Hindlimb muscle (tissue), 1 donor: ENCODE results near the gene ARSJ. TPM values are rescaled to one million over a fixed set of nuclear protein-coding genes. Genes with fewer than 3 reads are reported as not detected.

ENCODE experiments used
- DNase-seq: peaks from one replicate; pipeline ENCODE4 v3.0.0-alpha.2; 2013
- polyA plus RNA-seq: library from polyadenylated mRNA; unstranded; fragments of 120-200 nt; gene quantifications from one replicate; pipeline ENCODE4 v1.2.1, GENCODE V29; 2013; ENCODE audit not compliant: insufficient read length

ARSJ gene
- polyA plus RNA-seq, 1 donor = 3.6 TPM

DNA sequence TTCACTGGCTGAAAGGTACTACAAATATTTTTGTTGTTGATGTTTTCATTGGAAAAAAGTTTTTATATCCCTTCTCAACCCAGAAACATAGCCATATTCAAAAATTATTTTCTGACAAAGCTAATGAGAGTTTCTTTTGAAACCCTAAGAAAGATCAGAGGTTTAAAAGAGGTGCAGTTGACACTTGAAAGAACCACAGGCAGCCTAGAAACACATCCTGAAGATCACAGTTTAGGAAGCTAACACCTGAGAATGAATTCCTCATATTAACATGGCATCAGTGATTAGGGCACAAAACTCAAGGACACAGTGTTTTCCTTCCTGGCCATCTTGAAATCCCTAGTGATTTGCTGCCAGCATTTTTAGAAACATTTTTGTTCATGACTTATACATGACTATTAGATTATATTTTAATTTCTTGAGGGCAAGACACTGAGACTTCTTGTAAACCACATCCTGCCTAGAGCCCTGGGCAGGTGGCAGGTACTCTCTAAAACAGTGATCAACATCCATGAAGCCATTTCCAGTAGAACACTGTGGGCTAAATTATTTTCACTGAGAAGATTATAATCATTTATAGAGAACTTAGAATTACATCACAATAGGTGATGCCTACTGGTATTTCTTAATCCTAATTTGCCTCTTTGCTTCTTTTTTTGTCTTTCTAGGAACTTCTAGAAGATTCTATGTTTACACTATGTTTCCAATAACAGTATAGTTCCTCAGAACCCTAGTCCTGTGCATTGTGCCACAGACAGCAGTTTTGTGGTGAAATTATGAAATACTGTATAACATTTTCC, 80.0 kb downstream of the ARSJ start:
- DNase-seq = no peak

DNA sequence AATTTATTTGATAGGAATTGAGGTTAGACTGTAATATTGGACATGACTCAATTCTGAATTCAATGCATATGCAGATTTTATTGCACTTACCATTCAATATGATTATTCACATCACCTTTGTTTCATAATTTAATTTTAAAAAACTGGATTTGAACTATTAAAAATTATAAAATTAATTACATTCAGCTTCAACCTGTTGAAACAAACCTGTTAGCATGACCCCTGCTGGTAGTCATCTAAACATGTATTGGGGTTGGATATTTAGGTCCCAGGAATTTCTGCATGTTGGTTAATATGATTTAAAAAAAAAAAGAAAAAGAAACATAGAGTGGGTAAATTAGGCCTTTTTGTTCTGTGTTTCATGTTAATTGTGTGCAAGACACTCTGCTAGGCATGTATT, 85.9 kb downstream of the ARSJ start:
- no peak for DNase-seq

DNA sequence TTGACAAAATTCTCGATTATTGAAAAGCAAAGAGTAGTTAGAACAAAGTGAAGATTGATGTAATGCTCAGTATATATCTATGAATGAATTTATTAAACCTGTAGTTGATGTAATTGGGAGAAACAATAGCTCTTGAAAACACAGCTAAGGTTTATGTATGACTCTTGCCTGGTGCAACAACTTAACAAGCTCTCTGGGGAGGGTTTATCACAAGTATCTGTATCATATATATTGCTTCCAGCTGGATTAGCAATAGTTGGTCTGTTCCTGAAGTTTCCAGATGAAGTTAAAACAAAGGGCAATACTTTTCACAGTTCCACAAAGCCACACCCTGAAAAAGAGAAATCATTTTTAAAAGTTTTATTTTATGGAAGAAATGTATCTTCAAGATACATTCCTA, 91.4 kb downstream of the ARSJ start:
- no peak for DNase-seq

DNA sequence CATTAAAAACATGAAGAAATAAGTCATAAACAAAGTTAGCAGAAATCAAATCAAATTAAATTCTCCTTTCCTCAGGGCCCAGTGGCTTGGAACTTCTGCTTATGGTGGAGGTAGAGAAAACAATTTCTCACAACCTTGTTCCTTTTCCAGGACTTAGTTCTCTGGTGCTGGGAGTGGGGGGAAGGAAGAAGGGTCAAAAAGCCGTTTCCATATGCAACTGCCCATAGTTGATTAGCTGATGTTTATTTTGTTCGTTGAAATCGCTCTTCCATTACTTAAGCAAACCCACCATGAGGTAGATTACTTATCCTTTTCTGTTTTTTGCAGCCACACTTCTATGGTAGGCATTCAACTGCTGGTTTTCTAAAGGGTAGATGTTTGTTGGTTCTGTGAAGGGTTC, 94.2 kb downstream of the ARSJ start:
- DNase-seq = no peak

DNA sequence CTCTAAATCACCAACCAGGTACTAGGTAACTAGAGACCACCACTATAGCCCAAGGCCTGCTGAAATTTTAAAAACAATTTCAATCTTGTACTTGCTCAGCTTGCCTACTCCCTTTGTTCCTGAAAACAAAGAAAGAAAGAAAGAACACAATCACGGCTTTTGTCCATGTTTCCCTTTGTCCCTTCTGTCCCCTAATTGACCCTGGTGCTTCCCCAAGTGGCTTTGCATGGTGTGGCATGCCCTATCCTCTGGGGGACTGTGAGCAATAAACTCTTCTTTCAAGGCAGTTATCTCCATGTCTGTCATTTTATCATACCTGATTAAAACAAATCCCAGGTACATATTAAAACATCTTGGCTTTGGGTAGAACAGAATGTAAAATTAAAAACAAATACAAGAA, 94.8 kb downstream of the ARSJ start:
- DNase-seq = no peak

DNA sequence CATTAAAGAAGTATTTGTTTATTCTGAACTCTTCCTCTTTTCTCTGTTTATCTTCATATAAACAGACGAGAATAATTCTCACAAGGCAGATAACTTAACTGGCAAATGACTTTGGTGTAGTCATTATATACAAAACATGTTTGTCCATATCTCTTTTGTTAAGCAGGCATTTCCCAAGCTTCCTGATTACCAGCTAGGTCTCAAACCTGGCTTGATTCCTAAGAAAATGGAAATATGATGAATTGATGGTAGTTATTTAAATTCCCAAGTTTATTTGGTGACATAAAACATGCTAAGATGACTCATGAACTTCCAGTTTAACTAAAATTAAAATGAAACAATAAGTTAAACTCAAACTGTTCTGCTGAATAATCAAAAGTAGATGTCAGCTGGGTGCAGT, 96.8 kb downstream of the ARSJ start:
- no peak for DNase-seq

DNA sequence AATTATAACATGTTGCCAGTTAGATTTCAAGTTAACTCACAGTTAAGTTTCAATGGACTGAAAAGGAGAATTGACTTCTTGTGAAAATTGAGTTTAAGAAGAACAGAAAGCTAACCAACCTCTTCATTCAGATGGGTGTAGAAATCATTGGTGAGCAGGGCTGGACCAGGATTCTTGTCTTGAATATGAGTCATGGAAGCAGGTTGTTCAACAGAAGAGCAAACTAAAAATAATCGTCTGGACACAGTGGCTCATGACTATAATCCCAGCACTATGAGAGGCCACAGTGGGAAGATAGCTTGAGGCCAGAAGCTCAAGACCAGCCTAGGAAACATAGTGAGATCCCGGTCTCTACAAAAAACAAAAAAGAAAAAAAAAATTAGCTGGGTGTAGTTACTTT, 98.2 kb downstream of the ARSJ start:
- DNase-seq = no peak

DNA sequence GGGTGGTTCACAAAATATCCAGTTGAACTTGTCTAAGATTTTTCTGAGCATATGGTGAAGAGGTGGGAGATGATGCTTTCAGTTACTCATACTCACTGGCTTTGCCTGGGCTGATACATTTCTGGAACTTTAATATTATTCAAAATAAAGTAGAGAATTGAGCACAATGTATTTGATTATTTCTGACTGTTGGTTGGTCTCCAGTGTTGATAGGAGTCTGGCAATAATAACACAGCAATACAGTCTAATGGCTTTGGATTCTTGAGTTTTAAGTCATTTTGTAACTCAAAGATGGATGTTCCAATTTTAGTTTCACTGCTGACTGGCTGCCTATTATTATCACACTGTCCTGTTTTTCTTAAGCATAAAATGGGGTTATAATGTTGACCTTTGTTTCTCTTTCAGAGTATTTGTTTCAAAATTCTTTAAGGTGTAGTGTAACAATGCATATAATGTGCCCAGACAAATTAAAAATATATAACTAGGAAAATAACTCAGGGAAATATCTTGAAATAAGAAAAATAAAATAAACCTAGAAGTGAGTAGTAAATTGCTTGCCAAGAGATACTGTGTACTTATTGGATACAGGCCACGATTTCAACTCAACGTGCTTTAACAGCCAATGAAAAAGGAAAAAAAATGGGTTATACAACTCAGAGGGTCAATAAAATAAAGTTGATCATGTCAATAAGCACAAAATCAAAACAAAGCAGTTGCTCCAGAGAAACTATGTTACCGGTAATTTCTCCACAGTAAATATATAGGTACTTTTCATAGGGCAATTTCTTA, 99.0 kb downstream of the ARSJ start:
- peak; percentile 14 for DNase-seq

DNA sequence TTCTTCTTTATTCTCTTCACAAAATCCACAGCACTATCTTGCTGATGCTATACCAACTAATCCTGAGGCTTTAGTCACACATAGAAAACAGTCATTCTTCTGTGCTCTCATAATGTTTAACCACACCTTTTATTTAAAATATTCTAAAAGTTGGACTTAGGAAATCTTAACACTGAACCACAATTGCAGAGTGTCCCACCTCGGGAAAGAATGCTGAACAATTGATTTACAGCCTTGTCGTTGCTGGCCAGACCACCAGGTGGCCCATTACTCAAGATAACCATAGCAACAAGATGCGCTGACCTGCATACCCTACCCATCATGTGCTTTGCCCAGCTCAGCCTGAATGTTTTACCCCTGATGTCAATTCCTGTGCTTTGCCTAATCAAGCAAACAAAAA, 100.8 kb downstream of the ARSJ start:
- no peak for DNase-seq

DNA sequence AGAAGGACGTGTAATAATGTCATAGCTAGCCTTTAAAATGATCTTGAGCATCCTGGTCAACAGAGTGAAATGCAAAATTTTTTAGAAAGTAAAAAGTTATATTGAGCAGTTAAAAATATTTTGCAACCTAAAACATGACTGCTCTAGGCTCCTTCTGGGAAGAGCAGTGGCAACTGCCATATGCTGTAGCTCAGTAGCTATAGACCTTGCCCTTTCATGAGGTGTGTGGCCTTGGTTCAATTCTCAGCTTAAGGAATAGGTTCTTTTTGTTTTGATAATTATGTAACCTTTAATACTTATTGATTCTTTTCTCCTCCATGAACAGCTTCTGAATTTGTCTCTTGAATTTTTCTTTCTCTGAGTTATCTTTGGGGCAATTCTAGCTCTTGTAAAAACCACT, 105.0 kb downstream of the ARSJ start:
- no peak for DNase-seq

DNA sequence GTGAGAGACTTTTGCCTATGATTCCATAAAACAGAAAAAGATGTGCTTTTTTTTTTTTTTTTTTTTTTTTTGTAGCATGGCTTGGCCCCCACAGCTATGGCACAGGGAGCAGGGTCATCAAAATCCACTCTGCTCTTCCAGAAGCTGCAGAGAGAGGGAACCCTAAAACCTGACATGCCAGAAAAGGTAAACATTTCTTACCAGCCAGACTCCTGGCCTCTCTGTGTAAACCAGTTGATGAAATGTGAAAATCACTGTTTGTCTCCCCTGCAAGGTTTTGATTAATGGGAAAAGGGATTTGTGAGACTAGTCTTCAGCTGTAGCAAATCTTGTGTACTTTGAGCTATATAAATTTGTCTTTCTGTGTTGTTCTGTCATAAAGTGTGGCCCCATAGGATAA, 105.9 kb downstream of the ARSJ start:
- no peak for DNase-seq

DNA sequence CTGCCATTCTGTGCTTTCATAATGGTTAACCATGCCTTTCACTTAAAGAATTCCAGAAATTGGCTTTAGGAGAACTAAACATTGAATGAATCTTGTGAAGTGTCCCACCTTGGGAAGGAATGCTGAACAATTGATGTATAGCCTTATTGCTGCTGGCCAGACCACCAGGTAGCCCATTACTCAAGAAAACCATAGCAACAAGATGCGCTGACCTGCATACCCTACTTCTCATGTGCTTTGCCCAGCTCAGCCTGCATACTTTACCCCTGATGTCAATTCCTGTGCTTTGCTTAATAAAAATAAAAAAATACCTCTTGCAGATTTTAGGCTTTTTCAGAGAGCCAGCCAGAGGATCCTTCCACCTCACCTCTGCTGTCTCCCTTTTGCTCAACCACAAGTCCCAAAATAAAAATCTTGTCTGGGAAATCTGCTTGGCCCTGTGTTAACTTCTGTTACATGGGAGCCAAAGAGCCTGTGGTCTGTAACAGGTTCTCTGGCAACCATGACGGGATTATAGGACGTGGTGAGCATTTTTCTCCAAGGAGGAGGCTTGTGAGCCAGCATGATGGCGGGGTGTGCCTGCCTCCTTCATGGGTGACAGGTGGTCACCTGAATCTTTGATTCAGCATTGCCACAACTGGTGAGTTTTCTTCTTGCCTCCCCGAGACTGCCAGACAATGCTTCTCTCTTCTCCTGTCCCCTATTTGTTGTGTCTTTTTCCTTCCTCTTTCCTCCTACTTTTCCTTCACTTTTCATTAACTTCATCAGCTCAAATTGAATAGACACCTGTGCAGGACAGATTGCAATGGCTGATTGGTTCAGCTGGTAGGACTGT, 106.8 kb downstream of the ARSJ start:
- DNase-seq = no peak

DNA sequence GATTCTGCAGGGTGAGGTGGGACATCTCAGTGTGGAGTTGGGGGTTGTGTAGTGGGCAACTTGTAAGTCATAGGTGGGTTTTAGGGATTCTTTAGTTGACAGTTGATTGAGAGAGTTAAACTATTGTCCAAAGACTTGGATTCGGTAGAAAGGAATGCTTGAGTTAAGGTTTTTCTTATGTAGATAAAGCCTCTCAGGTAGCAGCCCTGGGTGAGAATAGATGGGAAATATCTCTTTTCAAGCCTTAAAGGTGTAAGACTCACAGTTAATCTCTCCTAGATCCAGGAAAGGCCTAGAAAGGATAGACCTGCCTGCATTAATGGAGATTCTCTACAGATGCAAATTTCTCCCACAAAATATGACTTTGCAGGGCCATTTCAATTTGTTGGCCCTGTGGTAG, 108.4 kb downstream of the ARSJ start:
- DNase-seq = no peak

DNA sequence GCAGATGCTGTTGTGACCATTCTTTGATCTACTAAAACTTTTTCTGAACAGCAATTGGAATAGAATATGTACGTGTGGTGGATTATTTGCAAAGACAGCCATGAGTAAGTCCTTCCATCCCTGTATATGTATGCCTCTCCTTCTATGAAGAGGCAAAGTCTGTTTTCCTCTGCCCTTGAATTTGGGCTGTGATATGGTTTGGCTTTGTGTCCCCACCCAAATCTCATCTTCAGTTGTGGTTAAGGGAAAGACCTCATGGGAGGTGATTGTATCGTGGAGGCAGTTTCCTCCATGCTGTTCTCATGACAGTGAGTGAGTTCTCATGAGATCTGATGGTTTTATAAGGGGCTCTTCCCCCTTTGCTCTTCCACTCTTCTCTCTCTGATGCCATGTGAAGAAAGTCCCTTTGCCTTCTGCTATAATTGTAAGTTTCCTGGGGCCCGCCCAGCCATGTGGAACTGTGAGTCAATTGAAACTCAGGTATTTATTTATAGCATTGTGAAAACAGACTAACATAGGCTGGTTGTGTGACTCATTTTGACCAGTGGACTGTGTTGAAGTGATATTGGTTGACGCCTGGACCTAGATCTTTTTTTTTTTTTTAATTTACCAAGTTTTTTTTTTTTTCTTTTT, 109.6 kb downstream of the ARSJ start:
- no peak for DNase-seq

DNA sequence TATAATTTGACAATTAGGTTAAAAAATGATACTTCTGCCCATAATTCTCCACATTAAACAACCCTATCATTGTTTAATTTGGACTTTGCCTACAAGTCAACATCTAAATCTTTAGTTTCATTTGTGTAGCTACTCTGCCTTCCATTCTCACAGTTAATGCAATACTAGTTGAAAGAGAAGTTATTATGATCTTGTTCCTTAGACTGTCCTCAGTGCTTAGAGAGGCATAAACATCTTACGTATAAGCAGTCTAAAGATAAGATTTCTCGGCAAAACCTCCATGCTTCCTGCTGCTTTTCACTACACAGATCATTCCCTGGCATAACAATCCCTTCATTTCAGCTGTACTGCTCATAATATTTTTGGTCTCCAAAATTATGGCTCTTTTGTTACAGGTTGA, 112.8 kb downstream of the ARSJ start:
- DNase-seq = no peak

DNA sequence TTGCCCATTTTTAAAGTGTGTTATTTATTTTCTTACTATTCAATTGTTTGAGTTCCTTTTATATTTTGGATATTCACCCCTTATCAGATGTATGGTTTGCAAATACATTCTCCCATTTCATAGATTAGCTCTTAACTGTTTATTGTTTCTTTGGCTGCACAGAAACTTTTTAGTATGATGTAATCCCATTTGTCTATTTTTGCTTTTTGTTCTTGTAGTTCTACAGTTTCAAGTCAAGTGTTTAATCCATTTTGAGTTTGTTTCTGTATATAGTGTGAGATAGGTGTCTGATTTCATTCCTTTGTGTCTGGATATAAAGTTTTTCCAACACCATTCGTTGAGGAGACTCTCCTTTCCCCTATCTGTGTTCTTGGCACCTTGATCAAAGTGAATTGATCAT, 120.5 kb downstream of the ARSJ start:
- no peak for DNase-seq

DNA sequence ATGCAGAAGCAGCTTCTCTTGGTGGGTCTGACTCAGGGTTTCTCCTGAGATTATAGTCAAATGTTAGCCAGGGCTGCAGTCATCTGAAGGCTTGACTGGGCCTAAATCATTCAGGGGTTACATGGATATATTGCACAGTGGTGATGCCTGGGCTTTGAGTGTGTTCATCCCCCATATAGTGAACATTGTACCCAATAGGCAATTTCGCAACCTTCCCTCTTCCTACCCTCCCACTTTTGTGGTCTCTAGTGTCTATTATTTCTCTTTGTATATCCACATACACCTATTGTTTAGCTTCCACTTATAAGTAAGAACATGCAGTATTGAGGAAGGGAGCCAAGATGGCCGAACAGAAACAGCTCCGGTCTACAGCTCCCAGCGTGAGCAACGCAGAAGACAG, 127.6 kb downstream of the ARSJ start:
- no peak for DNase-seq

Other genes starting within 250 kb of the ARSJ start
- gene CAMK2D, start 217.9 kb downstream of the ARSJ start, polyA plus RNA-seq = 198 TPM